Stomach (tissue), 4 donors: ENCODE data around the gene BRD9.

Experiments
- CTCF ChIP-seq, 7 experiments: fragments of 450-650 bp in 4 of 7; fragments of 200-600 bp in 3 of 7; sonication (generic) in 3 of 7; IDR thresholded peaks; one replicate each; pipeline ENCODE4 v1.5.1; 2016 to 2019; ENCODE audit warnings: antibody characterized with exemption in 7 of 7, control low read depth in 2 of 7, mild to moderate bottlenecking in 1 of 7
- EP300 ChIP-seq: sonication (generic); formaldehyde crosslinking; IDR thresholded peaks from one replicate; pipeline ENCODE4 v1.6.1; 2017; ENCODE audit warnings: antibody characterized with exemption
- POLR2A ChIP-seq, 4 donors: fragments of 450-650 bp; IDR thresholded peaks; one replicate each; pipeline ENCODE4 v1.6.1; 2016; ENCODE audit warnings: antibody characterized with exemption in 4 of 4, control low read depth in 2 of 4, mild to moderate bottlenecking in 1 of 4, moderate library complexity in 1 of 4
- POLR2AphosphoS5 ChIP-seq, 3 donors: sonication (generic); formaldehyde crosslinking; IDR thresholded peaks; one replicate each; pipeline ENCODE4 v1.6.1; 2016; ENCODE audit warnings: antibody characterized with exemption in 3 of 3

- no peak for TF ChIP-seq CTCF (IDR thresholded peaks at IDR 0.05)
- TF ChIP-seq POLR2A (IDR thresholded peaks at IDR 0.05) = no peak
- no peak for TF ChIP-seq EP300
- TF ChIP-seq POLR2AphosphoS5 (IDR thresholded peaks at IDR 0.05) = no peak
Measured at GRCh38 chr5:852431-853401, 39.9 kb downstream of the BRD9 start.
